ENCODE measurements around the gene CLEC12A. TPM values are rescaled to one million over a fixed set of nuclear protein-coding genes. Genes with fewer than 3 reads are reported as not detected.

Gene CLEC12A
- total RNA-seq = not detected in 2 replicates

DNA sequence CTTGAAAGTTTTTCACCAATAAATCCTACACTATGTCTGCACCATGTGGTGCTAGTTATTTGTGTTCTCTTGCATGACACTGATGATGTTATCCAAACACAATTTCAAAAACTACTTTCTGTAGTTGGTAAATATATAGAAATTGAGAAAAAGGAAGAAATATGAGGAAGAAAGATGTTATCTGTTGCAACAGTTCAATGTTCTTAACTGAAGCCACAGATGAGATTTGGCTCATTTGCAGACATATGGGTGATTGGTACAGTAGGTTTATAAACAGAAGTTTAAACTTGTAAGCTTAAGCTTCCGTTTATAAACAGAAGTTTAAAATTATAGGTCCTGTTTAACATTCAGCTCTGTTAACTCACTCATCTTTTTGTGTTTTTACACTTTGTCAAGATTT, at the start of gene CLEC12A:
TSS of gene CLEC12A (plus strand) at position 229 of the 400 bp plus-strand sequence. CDS start 188 bp downstream, outside the sequence.

DNA sequence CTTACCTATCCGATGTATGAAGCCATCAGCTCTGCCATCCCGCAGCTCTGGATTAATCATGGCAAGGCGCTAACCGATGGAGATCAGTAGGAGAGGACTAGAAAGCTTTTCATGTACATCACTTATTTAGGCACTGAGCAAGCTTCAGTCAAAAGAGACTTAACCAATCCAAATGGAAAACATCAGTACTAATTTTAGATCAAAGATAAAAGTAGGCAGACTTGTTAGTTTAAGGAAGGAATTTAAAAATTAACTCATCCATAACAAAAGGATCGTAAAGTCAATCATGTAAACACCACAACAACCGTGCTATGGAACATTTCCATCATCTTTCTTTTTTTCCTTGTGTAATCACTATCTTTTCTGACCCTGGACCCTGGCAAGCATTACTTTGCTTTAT, 38.9 kb upstream of the CLEC12A start, which contains the start of gene CLEC2A:
TSS of gene CLEC2A (minus strand) at position 101 of the 400 bp plus-strand sequence. CDS start at position 60, 41 bp downstream.

DNA sequence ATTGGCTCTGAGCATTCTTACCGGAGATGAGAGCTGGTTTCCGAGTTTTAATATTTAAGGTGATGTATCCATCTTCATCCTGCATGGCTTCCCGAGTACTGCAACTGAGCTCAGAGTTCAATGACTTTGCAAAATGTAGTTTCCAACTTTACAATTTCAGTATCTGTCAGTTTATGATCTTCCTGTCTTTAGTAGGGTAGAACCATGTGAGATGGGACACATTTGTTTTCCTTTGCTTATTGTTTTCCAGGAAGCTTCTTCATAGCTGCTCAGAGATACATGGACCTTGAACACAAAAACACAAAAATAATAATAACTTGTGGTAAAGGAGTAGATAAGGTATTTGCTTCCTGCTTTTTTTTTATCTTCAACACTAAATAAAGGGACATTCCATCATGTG, 27.8 kb downstream of the CLEC12A start, which contains the start of gene CLEC1B:
TSS of gene CLEC1B (minus strand) at position 106 of the 400 bp plus-strand sequence. CDS start at position 85, 21 bp downstream.

DNA sequence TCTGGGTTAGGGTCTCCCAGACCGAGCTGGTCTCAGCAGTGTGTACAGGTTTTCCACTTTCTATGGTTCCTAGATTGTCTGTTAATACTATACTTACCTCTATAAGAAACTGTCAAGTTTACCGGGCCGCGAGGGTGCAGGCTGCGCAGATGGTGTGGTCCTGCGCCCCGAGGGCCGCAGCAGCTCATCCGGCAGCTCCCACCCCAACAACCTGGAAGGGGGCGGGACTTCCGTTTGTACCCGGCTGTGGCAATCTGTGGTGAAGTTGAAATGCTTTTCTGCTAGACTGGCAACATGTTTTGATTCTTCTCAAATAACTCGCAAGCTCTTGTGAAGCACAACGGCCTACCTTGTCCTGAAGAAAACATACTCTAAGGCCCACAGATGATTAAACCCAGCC, 59.2 kb downstream of the CLEC12A start, which contains the start of gene CLEC9A:
TSS of gene CLEC9A (plus strand) at position 237 of the 400 bp plus-strand sequence. CDS start 22,006 bp downstream, outside the sequence.

Other genes starting within 250 kb of the CLEC12A start
- not detected in 2 replicates for gene CLECL1, start 238.3 kb upstream of the CLEC12A start, total RNA-seq
- gene CD69, start 210.5 kb upstream of the CLEC12A start, total RNA-seq = not detected in 2 replicates
- not detected in 2 replicates for gene KLRF1, start 143.9 kb upstream of the CLEC12A start, total RNA-seq
- gene CLEC2B, start 102.1 kb upstream of the CLEC12A start, total RNA-seq = 2.3 and 4.8 TPM in 2 replicates
- gene KLRF2, start 89.9 kb upstream of the CLEC12A start, total RNA-seq = not detected in 2 replicates
- gene CLEC2A, start 39.0 kb upstream of the CLEC12A start, total RNA-seq = not detected in 2 replicates
- not detected in 2 replicates for gene CLEC1B, start 27.7 kb downstream of the CLEC12A start, total RNA-seq
- not detected in 2 replicates for gene CLEC12B, start 39.2 kb downstream of the CLEC12A start, total RNA-seq
- gene CLEC9A, start 59.3 kb downstream of the CLEC12A start, total RNA-seq = not detected in 2 replicates
- not detected in 2 replicates for gene CLEC1A, start 127.6 kb downstream of the CLEC12A start, total RNA-seq
- not detected in 2 replicates for gene CLEC7A, start 158.8 kb downstream of the CLEC12A start, total RNA-seq
- 0.33 TPM in 1 of 2 replicates, not detected in the other for gene OLR1, start 200.7 kb downstream of the CLEC12A start, total RNA-seq
- 0.07 TPM in 1 of 2 replicates, not detected in the other for gene TMEM52B, start 207.6 kb downstream of the CLEC12A start, total RNA-seq
- gene GABARAPL1, start 241.5 kb downstream of the CLEC12A start, total RNA-seq = 62.6 and 67.0 TPM in 2 replicates

Data from smooth muscle cell of the pulmonary artery (primary cell).